Heart left ventricle (tissue), 13 donors: ENCODE data around the gene NLRC3.

Source experiments
- POLR2A ChIP-seq, 2 donors: fragments of 450-650 bp; IDR thresholded peaks; one replicate each; pipeline ENCODE4 v1.6.1; 2017; ENCODE audit warnings: antibody characterized with exemption in 2 of 2, mild to moderate bottlenecking in 2 of 2, moderate library complexity in 2 of 2
- TF ChIP-seq, protein P1 (sequence below), 12 donors: fragments of 200-600 bp; sonication (generic) in 4 of 12; IDR thresholded peaks; one replicate each; pipeline versions ENCODE4 v1.5.0 to v1.8.0; 2018 to 2022; ENCODE audit warnings: antibody characterized with exemption in 12 of 12, mild to moderate bottlenecking in 5 of 12
- donor health status: ischemic (EF 13 %, LVEDD 7.1; RV severe dilation, severe dysfunction).
- donor health status: DM: no; HTN: yes; CAD: no.
- donor health status: DM: no; HTN: no; CAD: no.
- donor health status: ischemic (EF 25% LVEDD 6.9; RV normal size, moderate dysfunction).
- donor health status: ischemic (EF 25% LVEDD 5.7; RV mildly dilated, moderate dysfunction).
- donor health status: ischemic (EF 35%, LVEDD 5.7; RV mildly dilated, moderate dysfunction).
- donor health status: nonischemic (EF 11% LVEDD 7.7; RV severe dilation, severe dysfunction).
- donor health status: DM: yes; HTN: yes; CAD: no.
- donor health status: PGD.
- donor health status: ischemic (EF 29% LVEDD 5.4; RV normal size, mild dysfunction).
- donor health status: nonischemic (EF 23%, LVEDD 6.1; RV moderate dilation, normal function).

DNA sequence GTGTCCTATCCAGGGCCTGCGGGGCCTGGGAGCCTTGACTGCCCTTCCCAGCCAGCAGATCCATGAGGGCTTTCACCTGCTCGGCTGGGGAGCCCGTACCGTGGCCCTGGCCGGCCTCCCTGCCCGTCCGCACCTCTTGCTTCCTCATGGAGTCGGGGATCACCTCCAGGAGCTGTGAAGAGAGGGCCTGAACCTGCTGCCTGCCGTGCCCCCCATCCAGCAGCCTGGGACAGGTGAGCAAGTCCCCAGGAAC lies 12.4 kb downstream of the NLRC3 start:
- TF ChIP-seq, protein P1, sequence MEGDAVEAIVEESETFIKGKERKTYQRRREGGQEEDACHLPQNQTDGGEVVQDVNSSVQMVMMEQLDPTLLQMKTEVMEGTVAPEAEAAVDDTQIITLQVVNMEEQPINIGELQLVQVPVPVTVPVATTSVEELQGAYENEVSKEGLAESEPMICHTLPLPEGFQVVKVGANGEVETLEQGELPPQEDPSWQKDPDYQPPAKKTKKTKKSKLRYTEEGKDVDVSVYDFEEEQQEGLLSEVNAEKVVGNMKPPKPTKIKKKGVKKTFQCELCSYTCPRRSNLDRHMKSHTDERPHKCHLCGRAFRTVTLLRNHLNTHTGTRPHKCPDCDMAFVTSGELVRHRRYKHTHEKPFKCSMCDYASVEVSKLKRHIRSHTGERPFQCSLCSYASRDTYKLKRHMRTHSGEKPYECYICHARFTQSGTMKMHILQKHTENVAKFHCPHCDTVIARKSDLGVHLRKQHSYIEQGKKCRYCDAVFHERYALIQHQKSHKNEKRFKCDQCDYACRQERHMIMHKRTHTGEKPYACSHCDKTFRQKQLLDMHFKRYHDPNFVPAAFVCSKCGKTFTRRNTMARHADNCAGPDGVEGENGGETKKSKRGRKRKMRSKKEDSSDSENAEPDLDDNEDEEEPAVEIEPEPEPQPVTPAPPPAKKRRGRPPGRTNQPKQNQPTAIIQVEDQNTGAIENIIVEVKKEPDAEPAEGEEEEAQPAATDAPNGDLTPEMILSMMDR (IDR thresholded peaks at IDR 0.05), result no peak
- TF ChIP-seq POLR2A (IDR thresholded peaks at IDR 0.05), result no peak
